Ovary (tissue), 9 donors: ENCODE results near the gene TRRAP. TPM values are rescaled to one million over a fixed set of nuclear protein-coding genes. Genes with fewer than 3 reads are reported as not detected.

ENCODE experiments used
- DNase-seq, 5 donors: peaks; one replicate each; pipeline ENCODE4 v3.0.0-alpha.2; 2019 to 2020
- H3K27ac ChIP-seq, 2 donors: fragments of 200-600 bp; one replicate each; pipeline versions ENCODE4 v1.5.1 to v1.8.0; 2019 to 2022
- H3K27me3 ChIP-seq: fragments of 200-600 bp; one replicate; pipeline ENCODE4 v1.8.0; 2022
- H3K36me3 ChIP-seq: fragments of 200-600 bp; sonication (generic); one replicate; pipeline ENCODE4 v1.5.1; 2019
- H3K4me1 ChIP-seq: one replicate; pipeline ENCODE4 v1.8.1; 2013; ENCODE audit warnings: mild to moderate bottlenecking, moderate library complexity; ENCODE audit not compliant: insufficient read depth
- H3K4me3 ChIP-seq: fragments of 200-600 bp; sonication (generic); one replicate; pipeline ENCODE4 v1.5.1; 2017
- H3K9me3 ChIP-seq, 2 donors: fragments of 200-600 bp in 1 of 2; sonication (generic) in 1 of 2; one replicate each; pipeline versions ENCODE4 v1.5.1 to v1.8.1; 2013 to 2019; ENCODE audit warnings: mild to moderate bottlenecking in 1 of 2, moderate library complexity in 1 of 2
- CTCF ChIP-seq, 3 donors: fragments of 450-650 bp in 2 of 3; fragments of 200-600 bp in 1 of 3; IDR thresholded peaks; one replicate each; pipeline versions ENCODE4 v1.5.1 to v1.8.0; 2016 to 2022; ENCODE audit warnings: antibody characterized with exemption in 3 of 3, mild to moderate bottlenecking in 1 of 3
- EP300 ChIP-seq: sonication (generic); formaldehyde crosslinking; IDR thresholded peaks from one replicate; pipeline ENCODE4 v1.6.1; 2017; ENCODE audit warnings: antibody characterized with exemption
- POLR2A ChIP-seq: fragments of 450-650 bp; IDR thresholded peaks from one replicate; pipeline ENCODE4 v1.6.1; 2017; ENCODE audit warnings: antibody characterized with exemption, mild to moderate bottlenecking, moderate library complexity
- WGBS, 3 donors: extraction: QIAGEN DNeasy Blood & Tissue Kit in 1 of 3; methylation state at CpG; one replicate each; pipeline versions ENCODE4 v1.1.5 to v1.1.7; 2013 to 2017; 5-methylcytosine and 5-hydroxymethylcytosine counted together
- intact Hi-C, 4 donors: fragments of 100-400 bp; cut with DNase I; formaldehyde crosslinking; loops; one replicate each; pipeline versions ENCODE4 v1.11.0 to v1.15.1; 2022 to 2023
- microRNA-seq, 3 donors: library from miRNA; unstranded; fragments of <30 nt; microRNA quantifications; one replicate each; pipeline versions ENCODE4 to v1.2.0, GENCODE V29; 2019 to 2020
- polyA plus RNA-seq, 2 donors: library from polyadenylated mRNA; stranded (reverse); fragments of 200-250 nt in 1 of 2; fragments of 350-450 nt in 1 of 2; fragmentation: Illumina TruSeq in 1 of 2; extraction: RNeasy Lipid Tissue Mini Kit (QIAGEN cat#74804) in 1 of 2; gene quantifications; one replicate each; pipeline ENCODE4 v1.2.3, GENCODE V29; 2013 to 2014
- small RNA-seq: library from RNA; depleted of rRNA; stranded (forward); fragments of <200 nt; gene quantifications from one replicate; pipeline ENCODE3, GENCODE V24; 2016
- total RNA-seq, 7 donors: library from RNA; depleted of rRNA in 2 of 7; stranded (reverse); fragments of >200 nt in 2 of 7; fragmentation: NEBNext Ultra II Directional in 3 of 7; extraction: Animal tissue kit (Norgen Biotek cat#: 25700) in 3 of 7; gene quantifications; one replicate each; pipeline versions ENCODE4 v1.1.0 to v1.2.4, GENCODE V29; 2016 to 2023
- donor health status: DM: no; HTN: no; CAD: no; lungs with moderate emphysema.
- donor health status: DM: no; HTN: no; CAD: no.
- donor health status: Bipolar disorder and iron deficiency.
- donor health status: DM: yes; HTN: yes; CAD: no.
- donor health status: DM: no; HTN: no; CAD: no.
- donor health status: DM: yes; HTN: yes; CAD: no.

Gene TRRAP
- total and polyA plus RNA-seq, 9 donors: 15.9 to 47.9 (median 36.6) TPM

- Histone ChIP-seq H3K27me3 (no peaks in the 10 kb centered on the region), H3K27ac (no peak overlapping the region), H3K4me1 (no peaks in the 10 kb centered on the region), H3K36me3 (no peaks in the 10 kb centered on the region), H3K9me3 (no peaks in the 10 kb centered on the region), H3K4me3 (no peak overlapping the region)
- 82 to 87% (median 83%) methylated on average over 15 of the region's 15 CpGs for whole genome bisulfite sequencing, 3 donors
- TF ChIP-seq EP300 (no peak), CTCF (IDR thresholded peaks at IDR 0.05) (no peak), POLR2A (no peak)
- DNase-seq: no peak
- intact Hi-C loops: loop anchor here in 2 of 4 donors (5.0 to 10.0 kb wide), 2 partner anchors 100 to 267 kb away; no protein-coding TSS in a partner anchor
These were observed 169.3 kb downstream of the TRRAP start for GRCh38 chr7:99047526-99048077.

- WGBS, 3 donors: 53 to 65% (median 55%) methylated on average over 2 of the region's 2 CpGs
- no peaks in the 10 kb centered on the region for H3K4me1 ChIP-seq
- TF ChIP-seq CTCF (IDR thresholded peaks at IDR 0.05): no peak
- H3K27ac ChIP-seq: no peak overlapping the region
- H3K9me3 ChIP-seq: no peaks in the 10 kb centered on the region
- intact Hi-C loops: no loop called here
- DNase-seq: no peak
- H3K27me3 ChIP-seq: no peaks in the 10 kb centered on the region
- H3K36me3 ChIP-seq: no peaks in the 10 kb centered on the region
- H3K4me3 ChIP-seq: no peak overlapping the region
These were observed 172.6 kb downstream of the TRRAP start for GRCh38 chr7:99050971-99051370.

- no peak overlapping the region for H3K4me3 ChIP-seq
- no peaks in the 10 kb centered on the region for H3K36me3 ChIP-seq
- no peaks in the 10 kb centered on the region for H3K9me3 ChIP-seq
- H3K27me3 ChIP-seq: no peaks in the 10 kb centered on the region
- H3K27ac ChIP-seq: no peak overlapping the region
- TF ChIP-seq CTCF (IDR thresholded peaks at IDR 0.05): no peak
- no peak for TF ChIP-seq POLR2A
- TF ChIP-seq EP300: no peak
- 94 to 95% (median 95%) methylated on average over 9 of the region's 9 CpGs for WGBS, 3 donors
- no peak for DNase-seq
- intact Hi-C loops: no loop called here
- no peaks in the 10 kb centered on the region for H3K4me1 ChIP-seq
These were observed 176.4 kb downstream of the TRRAP start for GRCh38 chr7:99054781-99055180.

- no peaks in the 10 kb centered on the region for H3K27me3 ChIP-seq
- H3K4me3 ChIP-seq: no peak overlapping the region
- no peak for DNase-seq
- intact Hi-C loops: no loop called here
- TF ChIP-seq POLR2A: no peak
- no peak for TF ChIP-seq CTCF (IDR thresholded peaks at IDR 0.05)
- TF ChIP-seq EP300: no peak
- peaks cover 1% of the 10 kb centered on the region for H3K4me1 ChIP-seq
- H3K36me3 ChIP-seq: no peaks in the 10 kb centered on the region
- no peaks in the 10 kb centered on the region for H3K9me3 ChIP-seq
- no peak overlapping the region for H3K27ac ChIP-seq
- 65 to 75% (median 71%) methylated on average over 6 of the region's 6 CpGs for WGBS, 3 donors
These were observed 182.9 kb downstream of the TRRAP start for GRCh38 chr7:99061001-99061776.

Small RNA genes lying within 50 kb of the gene (microRNA-seq; reads per million reads assigned to microRNA genes)
- 1.1 to 4.5 (median 1.1) reads per million in 3 donors for gene MIR3609

Small RNA genes lying within 50 kb of the gene (small RNA-seq; reads per million reads assigned to genes)
- gene MIR3609: 3.0 reads per million, percentile 76 among the genes with 10 or more reads in this experiment

Other genes with a start within 250 kb of the TRRAP start
- gene TMEM130, start 8.5 kb upstream of the TRRAP start, total RNA-seq: 1 to 10 TPM in 1 of 7 donors, under 1 TPM in 6; 0.12 to 1.6 (median 0.73) TPM
- 1 to 10 TPM in 1 of 2 donors, under 1 TPM in 1; 0.34 to 1.3 TPM for gene TMEM130, start 8.5 kb upstream of the TRRAP start, polyA plus RNA-seq